GM19372 (cell line): ENCODE measurements around the gene THRA.
A peak's percentile ranks its signal among the peaks of the same experiment; 100 is the strongest.

Experiments used
- ATAC-seq: cut with Tn5 transposase; IDR thresholded peaks from one replicate; pipeline ENCODE4 v1.9.1; 2021; ENCODE audit warnings: mild to moderate bottlenecking, low read depth, moderate library complexity; ENCODE audit not compliant: unreplicated experiment

THRA gene

DNA sequence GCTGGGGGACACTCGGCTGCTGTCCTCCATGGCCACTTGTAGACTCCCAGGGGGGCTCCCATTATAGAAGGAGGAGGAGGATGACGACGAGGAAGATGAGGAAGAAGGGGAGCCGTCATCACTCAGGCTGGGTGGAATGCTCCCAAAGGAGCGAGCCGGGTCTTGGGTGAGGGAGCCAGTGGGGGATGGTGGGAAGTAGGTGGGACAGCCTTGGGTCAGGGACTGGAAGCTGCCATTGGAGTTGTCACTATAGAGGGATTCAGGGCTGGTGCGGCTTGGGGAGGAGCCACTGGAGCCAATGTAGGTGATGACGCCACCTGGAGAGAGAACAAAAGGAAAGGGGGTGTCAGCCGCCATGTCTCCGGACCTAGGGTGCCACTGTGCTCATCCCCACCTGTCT is 34.3 kb downstream of the THRA start:
- ATAC-seq = no peak

GRCh38 chr17:40097931-40098845 is 35.4 kb downstream of the THRA start:
- no peak for ATAC-seq

DNA sequence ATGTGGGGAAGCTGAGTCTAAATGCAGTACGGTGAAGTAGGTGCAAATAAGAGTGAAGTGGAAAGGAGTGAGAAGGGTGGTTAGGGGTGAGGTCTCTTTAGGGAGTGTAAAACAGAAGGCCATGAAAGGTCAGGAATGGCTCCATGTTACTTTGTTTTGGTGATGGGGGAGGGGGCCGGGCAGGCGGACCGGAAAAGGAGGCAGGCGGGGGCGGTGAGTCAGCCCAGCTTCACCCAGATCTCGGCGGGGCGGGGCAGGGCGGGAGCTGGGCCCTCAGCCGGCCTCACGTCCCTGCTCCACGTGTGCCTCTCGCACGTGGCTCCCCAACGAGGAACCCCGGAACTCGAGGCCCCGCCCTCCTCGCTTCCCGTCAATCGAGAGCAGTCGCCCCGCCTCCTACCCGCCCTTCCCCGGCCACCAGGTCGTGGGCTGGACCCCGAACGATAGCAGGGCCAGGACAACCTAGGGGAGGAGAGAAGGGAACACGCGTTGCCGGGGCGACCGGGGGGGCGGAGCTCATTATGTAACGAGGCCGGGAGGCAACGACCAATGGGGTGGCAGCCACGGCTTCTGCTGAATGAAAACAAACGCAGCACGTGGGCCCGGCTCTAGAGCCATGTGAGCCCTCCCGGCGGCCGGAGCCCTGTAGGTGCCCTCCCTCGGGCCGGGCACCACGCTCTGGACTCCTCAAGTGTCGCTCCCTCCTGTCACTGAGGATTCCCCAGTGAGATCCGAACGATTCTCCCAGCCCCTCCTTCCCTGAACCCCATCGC is 36.3 kb downstream of the THRA start:
- ATAC-seq = peak; percentile 63

- ATAC-seq = no peak
Measured at GRCh38 chr17:40099619-40100418, 37.1 kb downstream of the THRA start.

DNA sequence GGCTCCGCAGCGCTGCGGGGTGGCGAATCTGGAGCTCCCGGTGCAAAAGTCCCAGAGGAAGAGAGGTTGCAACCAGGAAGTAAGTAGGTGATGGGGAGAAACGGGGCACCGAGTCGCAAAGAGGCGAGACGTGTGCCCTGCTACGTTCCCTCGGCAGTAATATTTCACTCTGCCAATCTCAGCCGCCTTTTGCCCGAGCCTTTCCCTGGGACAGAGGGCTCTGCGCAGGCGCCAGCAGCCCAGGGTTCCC is 37.6 kb downstream of the THRA start, which contains the start of gene NR1D1:
Gene NR1D1 (minus strand): TSS at position 171 of the 250 bp plus-strand sequence. CDS start 495 bp downstream, outside the sequence.
- ATAC-seq = no peak

GRCh38 chr17:40100669-40101366 is 38.1 kb downstream of the THRA start:
- no peak for ATAC-seq

- ATAC-seq = no peak
Measured at GRCh38 chr17:40101367-40102210, 38.8 kb downstream of the THRA start.

DNA sequence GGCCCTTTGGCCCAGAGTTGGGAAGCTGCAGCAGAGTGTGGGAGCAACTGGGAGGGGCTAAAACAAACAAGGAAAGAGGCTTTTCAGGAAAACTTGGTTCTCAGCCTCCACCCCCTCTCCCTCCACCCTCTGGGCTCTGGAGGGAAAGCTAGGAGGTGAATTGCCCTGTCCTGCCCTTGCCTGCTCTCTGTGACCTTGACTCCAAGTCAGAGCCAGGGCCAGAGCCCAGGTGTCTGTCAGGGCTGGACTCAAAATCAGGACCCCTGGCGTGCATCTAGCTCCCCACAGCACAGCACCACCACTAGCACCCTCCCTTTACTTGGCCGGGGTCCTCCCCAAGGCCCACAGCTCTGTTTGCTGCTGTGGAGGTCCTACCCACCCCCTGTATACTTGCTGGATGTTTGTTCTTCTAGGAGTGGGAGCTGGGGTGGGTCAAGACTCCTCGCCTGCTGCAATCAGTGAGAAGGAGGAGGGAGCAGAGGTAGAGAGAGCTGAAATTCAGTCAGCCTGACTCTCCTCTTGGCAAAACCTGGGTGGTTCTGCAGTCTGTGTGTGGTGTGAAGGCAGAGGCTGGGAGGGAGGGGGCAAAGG is 40.4 kb downstream of the THRA start:
- ATAC-seq = no peak

DNA sequence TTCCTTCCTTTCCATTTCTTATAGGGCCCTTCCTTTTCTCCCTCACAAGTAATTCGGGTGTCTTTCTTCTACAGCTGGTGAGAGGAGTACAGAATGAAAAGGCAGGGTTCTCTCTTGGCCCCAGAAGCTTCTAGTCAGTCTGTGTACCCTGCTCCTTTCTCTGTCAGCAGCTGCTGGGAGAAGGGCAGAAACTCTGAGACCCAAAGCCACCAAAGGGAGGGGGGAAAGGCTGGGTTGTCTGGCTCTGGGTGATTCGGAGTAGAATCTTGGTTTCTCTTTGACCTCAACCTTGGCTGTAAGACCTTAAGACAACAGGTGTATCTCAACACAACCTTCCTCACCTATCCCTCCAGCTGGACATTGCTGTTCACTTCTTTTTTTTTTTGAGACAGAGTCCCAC is 40.9 kb downstream of the THRA start:
- no peak for ATAC-seq

DNA sequence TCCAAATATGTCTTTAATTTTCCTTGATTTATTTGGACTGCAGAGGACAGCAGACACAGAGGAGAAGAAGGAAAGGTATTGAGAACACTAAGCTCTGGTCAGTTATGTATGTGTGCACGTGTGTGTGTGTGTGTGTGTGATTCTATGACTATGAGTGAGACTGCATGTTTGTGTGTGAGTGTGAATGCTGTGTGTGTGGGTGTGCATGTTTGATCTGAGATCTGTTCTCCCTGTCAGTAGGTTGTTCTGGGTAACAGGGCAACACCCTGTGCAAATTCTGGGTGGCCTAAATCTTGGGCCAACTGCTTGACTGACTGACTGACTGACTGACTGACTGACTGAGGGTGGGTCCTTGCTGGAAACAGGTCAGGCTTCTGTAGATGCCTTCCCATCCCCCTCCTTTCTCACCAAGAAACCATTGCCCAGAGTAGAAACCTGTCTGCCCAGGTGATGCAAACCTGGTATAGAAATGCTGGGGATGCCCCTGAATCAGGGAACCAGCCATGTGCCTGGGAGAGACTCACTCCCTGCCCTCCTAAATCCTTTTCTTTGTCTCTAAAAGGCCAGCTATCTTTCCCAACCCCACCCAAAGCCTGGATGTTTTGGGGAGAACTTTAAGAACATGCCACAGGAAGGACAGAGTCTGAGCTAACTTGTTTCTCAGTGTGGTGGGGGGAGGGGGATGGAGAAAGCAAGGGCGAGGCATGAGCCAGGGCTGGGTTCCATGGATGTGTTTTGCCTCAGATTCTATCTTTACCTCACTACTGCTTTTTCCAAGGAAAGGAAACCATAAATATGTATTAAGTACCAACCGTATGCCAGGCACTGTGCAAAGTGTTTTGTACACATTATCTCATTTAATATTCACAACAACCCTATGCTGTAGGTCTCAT is 42.1 kb downstream of the THRA start:
- no peak for ATAC-seq

DNA sequence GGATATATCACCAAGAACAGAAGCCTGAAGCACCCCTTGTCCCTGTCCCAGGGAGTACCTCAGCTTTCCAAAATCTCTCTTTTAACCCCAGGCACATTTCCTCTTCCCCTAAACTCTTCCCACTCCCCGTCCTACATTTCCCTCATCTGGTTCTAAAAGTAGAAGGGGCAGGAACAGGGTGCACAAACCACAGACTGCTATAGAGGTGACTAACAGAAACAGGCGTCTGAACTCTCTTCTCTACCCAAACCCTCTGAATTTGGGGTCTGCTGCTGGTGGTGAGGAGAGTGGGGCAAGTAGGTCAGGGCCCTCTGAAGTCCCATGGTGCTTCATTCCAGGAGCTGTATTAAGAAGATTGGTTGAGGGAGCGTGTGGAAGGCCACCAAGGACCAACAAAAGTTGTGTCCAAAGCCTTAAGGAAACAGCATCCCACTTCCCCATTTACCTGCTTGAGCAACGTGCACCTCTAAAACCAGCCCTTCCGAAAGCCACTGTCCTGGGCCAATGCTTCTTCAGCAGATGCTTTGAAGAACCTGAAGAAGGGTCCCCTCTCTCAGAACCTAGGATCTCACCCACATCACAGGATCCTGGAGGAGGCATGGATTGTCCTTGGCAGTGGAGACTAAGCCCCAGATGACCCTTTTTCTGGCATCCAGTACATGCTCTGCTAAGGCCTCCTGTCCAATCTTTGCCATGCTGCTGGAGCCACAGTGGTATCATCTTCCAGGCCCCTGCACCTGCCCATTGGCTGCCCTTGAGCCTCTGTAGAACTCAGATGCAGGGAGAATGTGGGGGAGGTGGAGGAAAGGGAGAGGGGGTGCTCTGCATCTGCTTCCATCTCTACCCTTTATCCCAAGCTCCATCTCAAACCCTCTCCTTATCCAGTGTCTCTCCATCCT is 43.3 kb downstream of the THRA start:
- no peak for ATAC-seq

- no peak for ATAC-seq
Measured at GRCh38 chr17:40106760-40107521, 44.2 kb downstream of the THRA start.

DNA sequence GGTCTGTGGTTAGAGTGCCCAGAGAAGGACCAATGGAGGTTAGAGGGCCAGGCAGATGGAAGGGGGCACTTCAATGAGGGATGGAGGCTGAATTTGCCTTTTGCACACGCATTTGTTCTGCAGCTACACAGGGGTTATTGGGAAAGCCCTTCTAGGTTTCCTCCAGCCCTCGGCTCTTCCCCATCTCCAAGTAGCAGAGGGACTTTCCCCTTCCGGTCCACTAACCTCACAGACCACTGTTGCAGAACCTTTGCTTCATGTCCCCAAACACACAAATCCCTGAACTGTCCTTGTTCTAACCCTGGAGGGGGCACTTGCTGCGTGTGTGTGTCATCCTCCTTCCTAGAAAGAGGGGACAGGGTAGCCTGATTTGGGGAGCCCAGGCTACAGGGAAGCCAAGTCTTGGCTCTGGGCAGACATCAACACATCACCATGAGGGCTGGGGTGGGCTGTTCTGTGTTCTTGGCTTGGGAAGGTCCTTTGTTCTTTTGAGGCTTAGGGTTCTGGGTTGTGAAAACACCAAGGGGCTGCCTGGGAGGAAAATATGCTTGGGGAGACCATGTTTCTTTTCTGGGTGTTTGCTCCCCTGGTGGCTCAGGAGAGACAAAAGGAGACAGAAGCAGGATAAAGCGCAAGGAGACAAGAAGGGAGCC is 44.9 kb downstream of the THRA start:
- no peak for ATAC-seq

- ATAC-seq = no peak
Measured at GRCh38 chr17:40108970-40109824, 46.4 kb downstream of the THRA start.
